A673 (cell line): ENCODE measurements around the gene ALKBH3.

Experiments used
- CTCF ChIP-seq: fragments of 300-800, 200-600 bp; sonication (generic); conservative IDR thresholded peaks from 2 replicates; pipeline ENCODE4 v1.5.1; 2017; ENCODE audit warnings: low read depth, mild to moderate bottlenecking, antibody characterized with exemption, low read length, moderate library complexity, mixed read lengths
- EZH2 ChIP-seq: fragments of 200-600 bp; sonication (generic); IDR thresholded peaks from 2 replicates; pipeline ENCODE4 v1.6.1; 2017; ENCODE audit warnings: borderline replicate concordance, low read depth, mild to moderate bottlenecking, mixed read lengths, antibody characterized with exemption, low read length; ENCODE audit not compliant: poor library complexity, severe bottlenecking

- TF ChIP-seq CTCF (no peak), EZH2 (no peak)
Observed at GRCh38 chr11:43907028-43907975, 26.7 kb downstream of the ALKBH3 start.
